ENCODE data around the gene CCM2.

DNA sequence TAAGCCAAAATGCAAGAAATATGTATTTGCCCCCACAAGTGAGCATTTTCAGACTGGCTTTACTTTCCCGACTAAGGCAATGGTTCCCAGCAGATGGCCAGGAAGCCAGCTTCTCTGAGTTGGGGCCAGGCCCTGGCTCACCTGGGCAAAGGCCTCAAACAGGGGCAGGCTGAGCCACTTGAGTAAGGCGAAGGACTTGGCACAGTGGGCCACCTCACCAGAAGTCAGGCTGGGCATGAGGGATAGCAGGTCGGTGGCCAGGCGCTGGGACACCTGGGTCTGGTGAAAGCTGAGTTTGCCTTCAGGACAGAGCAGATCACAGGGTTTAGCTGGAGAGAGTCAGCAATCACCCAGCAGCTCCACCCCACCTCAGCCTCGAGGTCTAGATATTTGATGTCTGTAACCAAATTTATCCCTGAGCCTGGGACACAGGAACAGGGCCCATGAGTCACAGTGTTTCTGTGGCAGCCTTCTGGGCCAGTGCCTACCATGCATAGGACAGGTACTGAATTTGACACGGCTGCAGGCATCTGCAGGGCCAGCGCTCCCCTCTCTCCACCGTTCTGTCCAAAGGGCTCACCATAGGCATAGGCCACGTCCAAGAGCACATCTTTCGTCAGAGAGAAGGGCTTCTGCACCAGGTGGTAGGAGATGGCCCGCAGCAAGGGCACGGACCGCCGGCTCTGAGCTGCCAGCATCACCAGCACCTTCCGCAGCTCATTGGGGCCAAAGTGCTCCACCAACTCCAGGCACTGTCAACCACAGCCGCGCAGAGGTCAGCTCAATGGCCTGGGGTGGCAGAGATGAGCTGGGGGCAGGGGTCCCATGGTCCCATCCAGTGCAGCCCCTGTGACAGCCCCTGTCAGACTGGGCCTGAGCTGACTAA lies 104.2 kb downstream of the CCM2 start:
- TF ChIP-seq, protein P1, sequence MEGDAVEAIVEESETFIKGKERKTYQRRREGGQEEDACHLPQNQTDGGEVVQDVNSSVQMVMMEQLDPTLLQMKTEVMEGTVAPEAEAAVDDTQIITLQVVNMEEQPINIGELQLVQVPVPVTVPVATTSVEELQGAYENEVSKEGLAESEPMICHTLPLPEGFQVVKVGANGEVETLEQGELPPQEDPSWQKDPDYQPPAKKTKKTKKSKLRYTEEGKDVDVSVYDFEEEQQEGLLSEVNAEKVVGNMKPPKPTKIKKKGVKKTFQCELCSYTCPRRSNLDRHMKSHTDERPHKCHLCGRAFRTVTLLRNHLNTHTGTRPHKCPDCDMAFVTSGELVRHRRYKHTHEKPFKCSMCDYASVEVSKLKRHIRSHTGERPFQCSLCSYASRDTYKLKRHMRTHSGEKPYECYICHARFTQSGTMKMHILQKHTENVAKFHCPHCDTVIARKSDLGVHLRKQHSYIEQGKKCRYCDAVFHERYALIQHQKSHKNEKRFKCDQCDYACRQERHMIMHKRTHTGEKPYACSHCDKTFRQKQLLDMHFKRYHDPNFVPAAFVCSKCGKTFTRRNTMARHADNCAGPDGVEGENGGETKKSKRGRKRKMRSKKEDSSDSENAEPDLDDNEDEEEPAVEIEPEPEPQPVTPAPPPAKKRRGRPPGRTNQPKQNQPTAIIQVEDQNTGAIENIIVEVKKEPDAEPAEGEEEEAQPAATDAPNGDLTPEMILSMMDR (IDR thresholded peaks at IDR 0.05), result no peak
- TF ChIP-seq EP300 (IDR thresholded peaks at IDR 0.05) (no peak), POLR2A (IDR thresholded peaks at IDR 0.05) (no peak)
